Ovary (tissue), 9 donors: ENCODE measurements around the gene PDE4C. TPM values are rescaled to one million over a fixed set of nuclear protein-coding genes. Genes with fewer than 3 reads are reported as not detected.

Source experiments
- DNase-seq, 5 donors: peaks; one replicate each; pipeline ENCODE4 v3.0.0-alpha.2; 2019 to 2020
- H3K27ac ChIP-seq, 2 donors: fragments of 200-600 bp; one replicate each; pipeline versions ENCODE4 v1.5.1 to v1.8.0; 2019 to 2022
- H3K27me3 ChIP-seq: fragments of 200-600 bp; one replicate; pipeline ENCODE4 v1.8.0; 2022
- H3K36me3 ChIP-seq: fragments of 200-600 bp; sonication (generic); one replicate; pipeline ENCODE4 v1.5.1; 2019
- H3K4me1 ChIP-seq: one replicate; pipeline ENCODE4 v1.8.1; 2013; ENCODE audit warnings: mild to moderate bottlenecking, moderate library complexity; ENCODE audit not compliant: insufficient read depth
- H3K4me3 ChIP-seq: fragments of 200-600 bp; sonication (generic); one replicate; pipeline ENCODE4 v1.5.1; 2017
- H3K9me3 ChIP-seq, 2 donors: fragments of 200-600 bp in 1 of 2; sonication (generic) in 1 of 2; one replicate each; pipeline versions ENCODE4 v1.5.1 to v1.8.1; 2013 to 2019; ENCODE audit warnings: mild to moderate bottlenecking in 1 of 2, moderate library complexity in 1 of 2
- CTCF ChIP-seq, 3 donors: fragments of 450-650 bp in 2 of 3; fragments of 200-600 bp in 1 of 3; IDR thresholded peaks; one replicate each; pipeline versions ENCODE4 v1.5.1 to v1.8.0; 2016 to 2022; ENCODE audit warnings: antibody characterized with exemption in 3 of 3, mild to moderate bottlenecking in 1 of 3
- EP300 ChIP-seq: sonication (generic); formaldehyde crosslinking; IDR thresholded peaks from one replicate; pipeline ENCODE4 v1.6.1; 2017; ENCODE audit warnings: antibody characterized with exemption
- POLR2A ChIP-seq: fragments of 450-650 bp; IDR thresholded peaks from one replicate; pipeline ENCODE4 v1.6.1; 2017; ENCODE audit warnings: antibody characterized with exemption, mild to moderate bottlenecking, moderate library complexity
- WGBS, 3 donors: extraction: QIAGEN DNeasy Blood & Tissue Kit in 1 of 3; methylation state at CpG; one replicate each; pipeline versions ENCODE4 v1.1.5 to v1.1.7; 2013 to 2017; 5-methylcytosine and 5-hydroxymethylcytosine counted together
- intact Hi-C, 4 donors: fragments of 100-400 bp; cut with DNase I; formaldehyde crosslinking; loops; one replicate each; pipeline versions ENCODE4 v1.11.0 to v1.15.1; 2022 to 2023
- polyA plus RNA-seq, 2 donors: library from polyadenylated mRNA; stranded (reverse); fragments of 200-250 nt in 1 of 2; fragments of 350-450 nt in 1 of 2; fragmentation: Illumina TruSeq in 1 of 2; extraction: RNeasy Lipid Tissue Mini Kit (QIAGEN cat#74804) in 1 of 2; gene quantifications; one replicate each; pipeline ENCODE4 v1.2.3, GENCODE V29; 2013 to 2014
- total RNA-seq, 7 donors: library from RNA; depleted of rRNA in 2 of 7; stranded (reverse); fragments of >200 nt in 2 of 7; fragmentation: NEBNext Ultra II Directional in 3 of 7; extraction: Animal tissue kit (Norgen Biotek cat#: 25700) in 3 of 7; gene quantifications; one replicate each; pipeline versions ENCODE4 v1.1.0 to v1.2.4, GENCODE V29; 2016 to 2023
- donor health status: DM: no; HTN: no; CAD: no; lungs with moderate emphysema.
- donor health status: DM: no; HTN: no; CAD: no.
- donor health status: Bipolar disorder and iron deficiency.
- donor health status: DM: yes; HTN: yes; CAD: no.
- donor health status: DM: no; HTN: no; CAD: no.
- donor health status: DM: yes; HTN: yes; CAD: no.

Gene PDE4C
- total and polyA plus RNA-seq, 9 donors = 0.50 to 1.7 (median 0.98) TPM; not detected in 1

GRCh38 chr19:18194554-18195238 lies 31.5 kb downstream of the PDE4C start:
- no peaks in the 10 kb centered on the region for H3K9me3 ChIP-seq
- H3K4me1 ChIP-seq = peaks cover 6% of the 10 kb centered on the region
- peak overlapping the region in 1 of 2 donors; percentile 66 for H3K27ac ChIP-seq
- peak; percentile 79 to 87 (median 82) for DNase-seq
- peak overlapping the region; percentile 62 for H3K4me3 ChIP-seq
- 14 to 22% (median 16%) methylated on average over 25 to 27 of the region's 27 CpGs for WGBS, 3 donors
- no peaks in the 10 kb centered on the region for H3K36me3 ChIP-seq
- TF ChIP-seq CTCF (IDR thresholded peaks at IDR 0.05) = no peak
- TF ChIP-seq POLR2A = no peak
- TF ChIP-seq EP300 = no peak
- intact Hi-C loops = loop anchor here in 2 of 4 donors (5.0 to 10.0 kb wide), 3 partner anchors 60 to 220 kb away; partner anchors contain the start of gene SSBP4 (in 1 of the 2)
- no peaks in the 10 kb centered on the region for H3K27me3 ChIP-seq

DNA sequence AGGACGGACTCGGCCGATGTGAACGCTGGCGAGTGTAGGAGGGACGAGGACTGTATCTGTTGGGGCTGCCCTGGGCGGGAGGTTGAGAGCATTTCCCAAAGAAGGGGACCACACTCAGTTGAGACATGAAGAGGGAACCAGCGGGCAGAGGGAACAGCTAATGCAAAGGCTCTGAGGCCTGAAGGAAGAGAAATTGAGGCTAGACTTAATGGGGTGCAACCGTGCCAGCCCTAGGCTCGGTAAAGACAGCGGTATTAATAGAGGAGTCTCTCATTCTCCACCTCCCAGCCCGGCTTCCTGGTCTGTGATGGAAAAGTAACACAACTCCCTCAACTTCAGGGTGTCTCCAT lies 32.1 kb downstream of the PDE4C start:
- WGBS, 3 donors = 30 to 41% (median 33%) methylated on average over 12 of the region's 12 CpGs
- Histone ChIP-seq H3K27me3 (no peaks in the 10 kb centered on the region), H3K27ac (peak overlapping the region in 1 of 2 donors; percentile 66), H3K36me3 (no peaks in the 10 kb centered on the region), H3K9me3 (no peaks in the 10 kb centered on the region), H3K4me3 (peak overlapping the region; percentile 62), H3K4me1 (peaks cover 6% of the 10 kb centered on the region)
- TF ChIP-seq EP300 (no peak), POLR2A (no peak), CTCF (IDR thresholded peaks at IDR 0.05) (no peak)
- intact Hi-C loops = loop anchor here in 2 of 4 donors (5.0 to 10.0 kb wide), 3 partner anchors 61 to 221 kb away; partner anchors contain the start of gene SSBP4 (in 1 of the 2)
- no peak for DNase-seq

- H3K36me3 ChIP-seq = no peaks in the 10 kb centered on the region
- peaks cover 6% of the 10 kb centered on the region for H3K4me1 ChIP-seq
- no peaks in the 10 kb centered on the region for H3K27me3 ChIP-seq
- no peaks in the 10 kb centered on the region for H3K9me3 ChIP-seq
- peak in 3 of 5 donors; percentile 63 to 82 (median 77) for DNase-seq
- peak overlapping the region; percentile 81 to 95 for H3K27ac ChIP-seq
- WGBS, 3 donors = 2 to 7% (median 5%) methylated on average over 29 to 46 of the region's 46 CpGs
- no peak for TF ChIP-seq EP300
- TF ChIP-seq POLR2A = no peak
- TF ChIP-seq CTCF (IDR thresholded peaks at IDR 0.05) = no peak
- intact Hi-C loops = loop anchor here in 3 of 4 donors (2.0 to 10.0 kb wide), 4 partner anchors 59 to 221 kb away; partner anchors contain the start of gene SSBP4 (in 1 of the 3)
- peak overlapping the region; percentile 62 for H3K4me3 ChIP-seq
Measured at GRCh38 chr19:18193388-18194180, 32.7 kb downstream of the PDE4C start.

- peak; percentile 98 to 100 (median 99) for DNase-seq
- intact Hi-C loops = loop anchor here in 3 of 4 donors (2.0 to 10.0 kb wide), 4 partner anchors 60 to 222 kb away; partner anchors contain the start of gene SSBP4 (in 1 of the 3)
- Histone ChIP-seq H3K27me3 (no peaks in the 10 kb centered on the region), H3K4me3 (peak within 1 kb of the TSS; percentile 62), H3K9me3 (no peaks in the 10 kb centered on the region), H3K4me1 (peaks cover 6% of the 10 kb centered on the region), H3K27ac (peak within 1 kb of the TSS; percentile 81 to 95), H3K36me3 (no peaks in the 10 kb centered on the region)
- WGBS, 3 donors = 0 to 1% (median 0%) methylated on average over 41 to 74 of the region's 74 CpGs
- TF ChIP-seq EP300 (peak; percentile 37), POLR2A (peak; percentile 93), CTCF (IDR thresholded peaks at IDR 0.05) (peak in 2 of 3 donors; percentile 2 to 23)
Measured at GRCh38 chr19:18192673-18193387, 33.4 kb downstream of the PDE4C start, which contains the start of gene MPV17L2. TSS of gene MPV17L2 (plus strand) at chr19:18193218. CDS start at chr19:18193282, 64 bp downstream.
